GM23338 (cell line): ENCODE results near the gene FTH1. TPM values are rescaled to one million over a fixed set of nuclear protein-coding genes. Genes with fewer than 3 reads are reported as not detected.

Source experiments
- ATAC-seq: fragments of 200-7000 bp; cut with Tn5 transposase; 3 replicates; pipeline ENCODE4 v1.9.1; 2020
- DNase-seq: peaks from one replicate; pipeline ENCODE4 v3.0.0-alpha.2; 2015; ENCODE audit warnings: low spot score
- H2AFZ ChIP-seq: fragments of 200-600 bp; sonication (generic); 2 replicates; pipeline ENCODE4 v1.8.0; 2016; ENCODE audit warnings: antibody characterized with exemption, mild to moderate bottlenecking, moderate library complexity
- H3F3A ChIP-seq: fragments of 200-600 bp; sonication (generic); replicated peaks from 2 replicates; pipeline ENCODE4 v1.8.0; 2017; ENCODE audit warnings: antibody characterized with exemption, mixed run types, low read depth
- H3K27ac ChIP-seq: fragments of 200-600 bp; sonication (generic); 2 replicates; pipeline ENCODE4 v1.6.1; 2016; ENCODE audit warnings: low read depth
- H3K27me3 ChIP-seq: fragments of 200-600 bp; sonication (generic); 2 replicates; pipeline ENCODE4 v1.8.0; 2016; ENCODE audit warnings: mild to moderate bottlenecking, mixed run types, moderate library complexity; ENCODE audit not compliant: insufficient read depth
- H3K36me3 ChIP-seq: fragments of 200-600 bp; sonication (generic); 2 replicates; pipeline ENCODE4 v1.8.0; 2016; ENCODE audit warnings: mild to moderate bottlenecking; ENCODE audit not compliant: insufficient read depth
- H3K4me1 ChIP-seq: fragments of 200-600 bp; sonication (generic); 2 replicates; pipeline ENCODE4 v1.8.0; 2016; ENCODE audit warnings: mild to moderate bottlenecking, moderate library complexity; ENCODE audit not compliant: insufficient read depth
- H3K4me2 ChIP-seq: fragments of 200-600 bp; sonication (generic); 2 replicates; pipeline ENCODE4 v1.7.1; 2017; ENCODE audit warnings: mixed run types
- H3K4me3 ChIP-seq: fragments of 200-600 bp; sonication (generic); 2 replicates; pipeline ENCODE4 v1.6.1; 2016; ENCODE audit warnings: mixed run types
- H3K79me2 ChIP-seq: fragments of 200-600 bp; sonication (generic); replicated peaks from 2 replicates; pipeline ENCODE4 v1.8.0; 2017; ENCODE audit warnings: mild to moderate bottlenecking; ENCODE audit not compliant: insufficient read depth
- H3K9me2 ChIP-seq: fragments of 200-600 bp; sonication (generic); 2 replicates; pipeline ENCODE4 v1.8.0; 2017; ENCODE audit not compliant: insufficient read depth
- H4K20me1 ChIP-seq: fragments of 200-600 bp; sonication (generic); replicated peaks from 2 replicates; pipeline ENCODE4 v1.8.0; 2017; ENCODE audit warnings: mild to moderate bottlenecking; ENCODE audit not compliant: insufficient read depth
- H3K27ac Mint-ChIP-seq: 2 replicates; pipeline ENCODE4 v1.8.0; 2020; ENCODE audit warnings: inconsistent platforms, mild to moderate bottlenecking, moderate library complexity, mixed read lengths
- H3K27me3 Mint-ChIP-seq: 3 replicates; pipeline ENCODE4 v1.8.0; 2022; ENCODE audit warnings: low read depth, mild to moderate bottlenecking, moderate library complexity, mixed read lengths, inconsistent platforms; ENCODE audit not compliant: insufficient read depth, poor library complexity
- H3K36me3 Mint-ChIP-seq: 3 replicates; pipeline ENCODE4 v1.8.0; 2021; ENCODE audit warnings: low read depth, mild to moderate bottlenecking, inconsistent platforms, moderate library complexity, mixed read lengths
- H3K4me1 Mint-ChIP-seq: 3 replicates; pipeline ENCODE4 v1.8.0; 2020; ENCODE audit warnings: mild to moderate bottlenecking, inconsistent platforms, mixed read lengths
- H3K4me3 Mint-ChIP-seq: 3 replicates; pipeline ENCODE4 v1.8.0; 2021; ENCODE audit warnings: moderate library complexity, mild to moderate bottlenecking, inconsistent platforms, mixed read lengths
- H3K9me3 Mint-ChIP-seq: 3 replicates; pipeline ENCODE4 v1.8.0; 2020; ENCODE audit warnings: moderate library complexity, mild to moderate bottlenecking, inconsistent platforms, mixed read lengths
- CREB1 ChIP-seq: fragments of 250-450 bp; sonication (Bioruptor Pico); IDR thresholded peaks from 2 replicates; pipeline ENCODE4 v1.5.0; 2020; ENCODE audit warnings: low read depth, mild to moderate bottlenecking, moderate library complexity
- EZH2phosphoT487 ChIP-seq: fragments of 200-600 bp; sonication (generic); IDR thresholded peaks from one replicate; pipeline ENCODE4 v1.8.1; 2018; ENCODE audit warnings: antibody characterized with exemption; ENCODE audit not compliant: unreplicated experiment
- NANOG ChIP-seq: IDR thresholded peaks from 2 replicates; pipeline ENCODE4 v1.6.1; 2016; ENCODE audit warnings: antibody characterized with exemption, borderline replicate concordance
- POLR2AphosphoS5 ChIP-seq: IDR thresholded peaks from 2 replicates; pipeline ENCODE4 v1.6.1; 2016; ENCODE audit warnings: antibody characterized with exemption, low read depth
- REST ChIP-seq: IDR thresholded peaks from one replicate; pipeline ENCODE4 v1.6.1; 2018; ENCODE audit warnings: antibody characterized with exemption; ENCODE audit not compliant: unreplicated experiment
- STAT1 ChIP-seq: IDR thresholded peaks from one replicate; pipeline ENCODE4 v1.6.1; 2016; ENCODE audit warnings: antibody characterized with exemption; ENCODE audit not compliant: unreplicated experiment
- ZNF114 ChIP-seq: fragments of 250-450 bp; sonication (Bioruptor Pico); IDR thresholded peaks from 2 replicates; pipeline ENCODE4 v1.5.0; 2020; ENCODE audit warnings: mild to moderate bottlenecking, moderate library complexity
- polyA plus RNA-seq: library from polyadenylated mRNA; unstranded; fragments of >200 nt; fragmentation: Nextera tagmentation; extraction: Ambion mirVana; gene quantifications from 2 replicates; pipeline ENCODE4 v1.2.1, GENCODE V29; 2016
- total RNA-seq: library from RNA; depleted of rRNA; stranded (reverse); fragments of >200 nt; shearing (Covaris generic); gene quantifications from 2 replicates; pipeline ENCODE4 v1.2.3, GENCODE V29; 2014

The FTH1 gene
- total and polyA plus RNA-seq, 2 experiments from 2014 or later, result 718 to 2,750 TPM

GRCh38 chr11:61961570-61962212 lies 5.7 kb downstream of the FTH1 start (continued):
- no peak for TF ChIP-seq STAT1

GRCh38 chr11:61960532-61960931 lies 6.9 kb downstream of the FTH1 start:
- no peak overlapping the region for H3K27ac ChIP-seq
- ATAC-seq, result no peak
- no peaks in the 10 kb centered on the region for H3K27me3 ChIP-seq
- peaks cover 5% of the 10 kb centered on the region; the same call in 1 of the 2 replicates for H3K4me1 ChIP-seq
- peaks cover 9% of the 10 kb centered on the region for H3K79me2 ChIP-seq
- Mint-ChIP-seq H3K9me3 (peaks cover 2% of the 10 kb centered on the region; the same call in 2 of the 3 replicates), H3K36me3 (peaks cover 35% of the 10 kb centered on the region), H3K27me3 (peaks cover 29% of the 10 kb centered on the region), H3K27ac (no peak overlapping the region), H3K4me3 (no peak overlapping the region), H3K4me1 (peaks cover 10% of the 10 kb centered on the region)
- TF ChIP-seq ZNF114 (no peak), STAT1 (no peak), CREB1 (CRISPR knock-in tag) (no peak), EZH2phosphoT487 (no peak)
- peaks cover 18% of the 10 kb centered on the region for H4K20me1 ChIP-seq
- no peak overlapping the region for H3K4me2 ChIP-seq
- H3F3A ChIP-seq, result peaks cover 23% of the 10 kb centered on the region
- no peaks in the 10 kb centered on the region for H3K9me2 ChIP-seq
- no peak overlapping the region for H3K4me3 ChIP-seq
- peaks cover 18% of the 10 kb centered on the region for H3K36me3 ChIP-seq
- DNase-seq, result no peak
- no peak overlapping the region for H2AFZ ChIP-seq

GRCh38 chr11:61959678-61960077 lies 7.8 kb downstream of the FTH1 start:
- Histone ChIP-seq H4K20me1 (peaks cover 10% of the 10 kb centered on the region), H3K4me2 (no peak overlapping the region), H3K27ac (no peak overlapping the region), H3K4me1 (peaks cover under 1% of the 10 kb centered on the region; the same call in 1 of the 2 replicates), H3K79me2 (peaks cover under 1% of the 10 kb centered on the region; the same call in 1 of the 2 replicates), H3K27me3 (peaks cover 3% of the 10 kb centered on the region; the same call in 1 of the 2 replicates), H3K4me3 (no peak overlapping the region), H3K9me2 (no peaks in the 10 kb centered on the region), H3K36me3 (peaks cover 10% of the 10 kb centered on the region), H2AFZ (no peak overlapping the region), H3F3A (peaks cover 16% of the 10 kb centered on the region)
- no peak for ATAC-seq
- H3K4me3 Mint-ChIP-seq, result no peak overlapping the region
- peaks cover 26% of the 10 kb centered on the region for H3K36me3 Mint-ChIP-seq
- no peak overlapping the region for H3K27ac Mint-ChIP-seq
- no peak for TF ChIP-seq POLR2AphosphoS5
- no peak for TF ChIP-seq EZH2phosphoT487
- no peak for TF ChIP-seq CREB1 (CRISPR knock-in tag)
- no peak for TF ChIP-seq NANOG
- no peak for TF ChIP-seq REST
- no peak for DNase-seq
- peaks cover 2% of the 10 kb centered on the region; the same call in 2 of the 3 replicates for H3K9me3 Mint-ChIP-seq
- peaks cover 1% of the 10 kb centered on the region; the same call in 1 of the 3 replicates for H3K4me1 Mint-ChIP-seq
- H3K27me3 Mint-ChIP-seq, result peaks cover 32% of the 10 kb centered on the region
